Dermis microvascular lymphatic vessel endothelial cell (primary cell): ENCODE data around the gene MC2R. TPM values are rescaled to one million over a fixed set of nuclear protein-coding genes. Genes with fewer than 3 reads are reported as not detected.
"Not testable (repeated sequence)": the region's sequence is repeated elsewhere in the genome, so short reads cannot be mapped to it uniquely, and the experiment has no call there.

Experiments
- DNase-seq, 2 donors: peaks; one replicate each; pipeline versions ENCODE4 v3.0.0 to v3.0.0-alpha.2; 2010; ENCODE audit warnings: low read depth in 2 of 2
- total RNA-seq: library from RNA; depleted of rRNA; stranded (reverse); fragments of >200 nt; gene quantifications from 2 replicates; pipeline ENCODE4 v1.2.1, GENCODE V29; 2014

The MC2R gene
- total RNA-seq, 1 donor from 2014 or later: not detected

- DNase-seq: no peak
These were observed 21.9 kb downstream of the MC2R start for GRCh38 chr18:13893418-13893760.

- DNase-seq: no peak
These were observed 23.2 kb downstream of the MC2R start for GRCh38 chr18:13892098-13892497.

- DNase-seq: no peak
These were observed 24.5 kb downstream of the MC2R start for GRCh38 chr18:13890761-13891361.

- DNase-seq: no peak
These were observed 25.7 kb downstream of the MC2R start for GRCh38 chr18:13889671-13890070.

- no peak for DNase-seq
These were observed 27.1 kb downstream of the MC2R start for GRCh38 chr18:13888191-13888716.

- no peak for DNase-seq
These were observed 30.3 kb downstream of the MC2R start for GRCh38 chr18:13885009-13885408.

GRCh38 chr18:13879937-13880336 lies 35.4 kb downstream of the MC2R start:
- no peak for DNase-seq

GRCh38 chr18:13879492-13879891 lies 35.8 kb downstream of the MC2R start:
- no peak for DNase-seq

GRCh38 chr18:13878857-13879256 lies 36.5 kb downstream of the MC2R start:
- DNase-seq: no peak

GRCh38 chr18:13877157-13877556 lies 38.2 kb downstream of the MC2R start:
- DNase-seq: no peak

GRCh38 chr18:13874558-13874957 lies 40.8 kb downstream of the MC2R start:
- no peak for DNase-seq

- no peak for DNase-seq
These were observed 42.4 kb downstream of the MC2R start for GRCh38 chr18:13872932-13873331.

GRCh38 chr18:13872373-13872772 lies 43.0 kb downstream of the MC2R start:
- no peak for DNase-seq

- DNase-seq: no peak
These were observed 43.6 kb downstream of the MC2R start for GRCh38 chr18:13871701-13872100.

GRCh38 chr18:13868501-13869271 lies 46.6 kb downstream of the MC2R start:
- DNase-seq: no peak

- not testable (repeated sequence) for DNase-seq
These were observed 52.4 kb downstream of the MC2R start for GRCh38 chr18:13862898-13863297.

- no peak for DNase-seq
These were observed 65.5 kb downstream of the MC2R start for GRCh38 chr18:13849791-13850190.

- no peak for DNase-seq
These were observed 78.8 kb downstream of the MC2R start for GRCh38 chr18:13836559-13836958.

- no peak for DNase-seq
These were observed 80.1 kb downstream of the MC2R start for GRCh38 chr18:13835202-13835601.

- DNase-seq: no peak
These were observed 80.8 kb downstream of the MC2R start for GRCh38 chr18:13834496-13835015.
